Activated naive CD4-positive, alpha-beta T cell treated with Interleukin-2 at 50 U/mL for 16 hours (primary cell): Measurements from ENCODE around the gene CDKN2B-AS1.
A peak's percentile ranks its signal among the peaks of the same experiment; 100 is the strongest.

ENCODE experiments used
- DNase-seq: peaks from one replicate; pipeline ENCODE4 v3.0.0-alpha.2; 2020

CDKN2B-AS1 gene

GRCh38 chr9:22120595-22120994, 126.0 kb downstream of the CDKN2B-AS1 start:
- no peak for DNase-seq

GRCh38 chr9:22124263-22125011, 129.8 kb downstream of the CDKN2B-AS1 start:
- no peak for DNase-seq

- no peak for DNase-seq
Measured at GRCh38 chr9:22129133-22129532, 134.5 kb downstream of the CDKN2B-AS1 start.

- DNase-seq = no peak
Measured at GRCh38 chr9:22129633-22130032, 135.0 kb downstream of the CDKN2B-AS1 start.

- DNase-seq = no peak
Measured at GRCh38 chr9:22131817-22132216, 137.2 kb downstream of the CDKN2B-AS1 start.

GRCh38 chr9:22134390-22134789, 139.8 kb downstream of the CDKN2B-AS1 start:
- no peak for DNase-seq

- DNase-seq = no peak
Measured at GRCh38 chr9:22136461-22137096, 142.0 kb downstream of the CDKN2B-AS1 start.

- DNase-seq = no peak
Measured at GRCh38 chr9:22138956-22139660, 144.5 kb downstream of the CDKN2B-AS1 start.

GRCh38 chr9:22141908-22142307, 147.3 kb downstream of the CDKN2B-AS1 start:
- DNase-seq = no peak

GRCh38 chr9:22142671-22143070, 148.1 kb downstream of the CDKN2B-AS1 start:
- DNase-seq = no peak

- no peak for DNase-seq
Measured at GRCh38 chr9:22143799-22144625, 149.4 kb downstream of the CDKN2B-AS1 start.

- no peak for DNase-seq
Measured at GRCh38 chr9:22146604-22147003, 152.0 kb downstream of the CDKN2B-AS1 start.

GRCh38 chr9:22147813-22148527, 153.4 kb downstream of the CDKN2B-AS1 start:
- peak; percentile 9 for DNase-seq

GRCh38 chr9:22148528-22148875, 153.9 kb downstream of the CDKN2B-AS1 start:
- DNase-seq = no peak

- DNase-seq = no peak
Measured at GRCh38 chr9:22148876-22149637, 154.5 kb downstream of the CDKN2B-AS1 start.

- DNase-seq = no peak
Measured at GRCh38 chr9:22154064-22154463, 159.5 kb downstream of the CDKN2B-AS1 start.

GRCh38 chr9:22156586-22156985, 162.0 kb downstream of the CDKN2B-AS1 start:
- no peak for DNase-seq

GRCh38 chr9:22157276-22157675, 162.7 kb downstream of the CDKN2B-AS1 start:
- no peak for DNase-seq

GRCh38 chr9:22157828-22158227, 163.2 kb downstream of the CDKN2B-AS1 start:
- no peak for DNase-seq

GRCh38 chr9:22158271-22158670, 163.7 kb downstream of the CDKN2B-AS1 start:
- DNase-seq = no peak

- peak; percentile 5 for DNase-seq
Measured at GRCh38 chr9:22158927-22159346, 164.3 kb downstream of the CDKN2B-AS1 start.

- DNase-seq = no peak
Measured at GRCh38 chr9:22159586-22159985, 165.0 kb downstream of the CDKN2B-AS1 start.
